HepG2 (cell line): Measurements from ENCODE around the gene RPS6KA2. TPM values are rescaled to one million over a fixed set of nuclear protein-coding genes. Genes with fewer than 3 reads are reported as not detected.
"Not testable (repeated sequence)": the region's sequence is repeated elsewhere in the genome, so short reads cannot be mapped to it uniquely, and the experiment has no call there.

ENCODE experiments used
- CCDC6 ChIP-seq: sonication (generic); formaldehyde crosslinking; IDR thresholded peaks from 2 replicates; pipeline ENCODE4 v1.8.1; 2022; ENCODE audit warnings: mild to moderate bottlenecking, missing genetic modification reagents, moderate library complexity
- NFE2L1 ChIP-seq: sonication (generic); formaldehyde crosslinking; IDR thresholded peaks from 2 replicates; pipeline ENCODE4 v1.4.0; 2020; ENCODE audit warnings: missing genetic modification reagents, mild to moderate bottlenecking, borderline replicate concordance
- NRL ChIP-seq: sonication (generic); formaldehyde crosslinking; IDR thresholded peaks from 2 replicates; pipeline ENCODE4 v1.5.0; 2020; ENCODE audit warnings: missing genetic modification reagents, mild to moderate bottlenecking, moderate library complexity, borderline replicate concordance
- TP53 ChIP-seq: sonication (generic); formaldehyde crosslinking; conservative IDR thresholded peaks from 2 replicates; pipeline ENCODE4 v1.4.0; 2020; ENCODE audit warnings: missing genetic modification reagents
- ZNF501 ChIP-seq: sonication (generic); formaldehyde crosslinking; IDR thresholded peaks from 2 replicates; pipeline ENCODE4 v1.5.1; 2020; ENCODE audit warnings: mild to moderate bottlenecking, moderate library complexity, missing genetic modification reagents
- ZNF709 ChIP-seq: sonication (generic); formaldehyde crosslinking; IDR thresholded peaks from 2 replicates; pipeline ENCODE4 v1.5.0; 2020; ENCODE audit warnings: mild to moderate bottlenecking, missing genetic modification reagents
- ZNF781 ChIP-seq: sonication (generic); formaldehyde crosslinking; IDR thresholded peaks from 2 replicates; pipeline ENCODE4 v1.5.1; 2020; ENCODE audit warnings: borderline replicate concordance, mild to moderate bottlenecking, missing genetic modification reagents; ENCODE audit errors: not compliant biosample characterization
- ZNF788 ChIP-seq: sonication (generic); formaldehyde crosslinking; IDR thresholded peaks from 2 replicates; pipeline ENCODE4 v1.5.0; 2020; ENCODE audit warnings: mild to moderate bottlenecking, missing genetic modification reagents, borderline replicate concordance
- polyA plus RNA-seq, 8 experiments: library from polyadenylated mRNA; depleted of rRNA in 3 of 8; stranded (reverse) in 7 of 8; unstranded in 1 of 8; fragments of >200 nt; fragmentation: Illumina TruSeq in 4 of 8; extraction: Trizol in 4 of 8; gene quantifications; 2 replicates each; pipeline versions ENCODE4 v1.2.1 to v1.2.3, GENCODE V29; 2011 to 2016; ENCODE audit warnings: low read depth in 4 of 8, missing spikeins in 1 of 8, mixed read lengths in 1 of 8; ENCODE audit not compliant: insufficient read depth in 1 of 8
- total RNA-seq, 5 experiments: library from RNA; depleted of rRNA; stranded (reverse); fragments of >200 nt; fragmentation: Illumina TruSeq; extraction: Trizol; gene quantifications; 2 replicates each; pipeline ENCODE4 v1.2.3, GENCODE V29; 2016; ENCODE audit warnings: low read depth in 1 of 5
- TF ChIP-seq, protein P1 (sequence below): sonication (generic); formaldehyde crosslinking; IDR thresholded peaks from 2 replicates; pipeline ENCODE4 v1.5.0; 2020; ENCODE audit warnings: missing genetic modification reagents
- TF ChIP-seq, protein P2 (sequence below): IDR thresholded peaks from 2 replicates; pipeline ENCODE4 v1.6.1; 2016; ENCODE audit warnings: low read depth, borderline replicate concordance
- TF ChIP-seq, protein P3 (sequence below), 2 experiments: sonication (generic) in 1 of 2; formaldehyde crosslinking in 1 of 2; IDR thresholded peaks; 2 replicates each; pipeline versions ENCODE4 v1.6.1 to v1.9.0; 2014 to 2022; ENCODE audit warnings: antibody characterized with exemption in 1 of 2, borderline replicate concordance in 1 of 2, inconsistent platforms in 1 of 2, low read depth in 1 of 2, missing genetic modification reagents in 1 of 2
- TF ChIP-seq, protein P4 (sequence below): sonication (generic); formaldehyde crosslinking; IDR thresholded peaks from 2 replicates; pipeline ENCODE4 v1.5.1; 2020; ENCODE audit warnings: mild to moderate bottlenecking, missing genetic modification reagents, moderate library complexity
- TF ChIP-seq, protein P5 (sequence below): sonication (generic); formaldehyde crosslinking; IDR thresholded peaks from 2 replicates; pipeline ENCODE4 v1.8.1; 2023; ENCODE audit warnings: mild to moderate bottlenecking, moderate library complexity, missing genetic modification reagents

Gene RPS6KA2
- total and polyA plus RNA-seq, 2 of the 13 experiments (the other 11 are each of a cell fraction or from before 2014, with no cell fraction given), result 0.22 to 0.38 TPM

DNA sequence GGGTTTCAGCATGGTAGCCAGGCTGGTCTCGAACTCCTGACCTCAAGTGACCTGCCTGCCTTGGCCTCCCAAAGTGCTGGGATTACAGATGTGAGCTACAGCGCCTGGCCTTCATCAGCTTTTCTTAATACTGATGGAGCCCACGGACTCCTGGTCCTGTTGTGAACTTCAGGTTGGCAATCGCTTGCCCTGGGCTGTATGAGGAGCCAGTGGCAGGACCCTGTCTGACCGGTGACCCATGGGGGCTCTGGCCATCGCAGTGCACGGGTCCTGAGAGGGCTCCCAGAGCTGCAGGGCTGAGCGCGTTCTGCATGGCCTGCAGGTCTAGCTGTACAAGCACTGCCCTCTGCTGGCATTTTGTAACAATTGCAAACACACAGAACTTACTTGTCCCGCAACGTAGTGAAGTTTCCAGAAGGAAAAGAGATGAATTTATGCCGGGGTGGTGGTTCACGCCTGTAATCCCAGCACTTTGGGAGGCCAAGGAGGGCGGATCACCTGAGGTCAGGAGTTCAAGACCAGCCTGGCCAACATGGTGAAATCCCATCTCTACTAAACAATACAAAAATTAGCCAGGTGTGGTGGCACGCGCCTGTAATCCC lies 226.3 kb downstream of the RPS6KA2 start (continued):
- TF ChIP-seq, protein P1, sequence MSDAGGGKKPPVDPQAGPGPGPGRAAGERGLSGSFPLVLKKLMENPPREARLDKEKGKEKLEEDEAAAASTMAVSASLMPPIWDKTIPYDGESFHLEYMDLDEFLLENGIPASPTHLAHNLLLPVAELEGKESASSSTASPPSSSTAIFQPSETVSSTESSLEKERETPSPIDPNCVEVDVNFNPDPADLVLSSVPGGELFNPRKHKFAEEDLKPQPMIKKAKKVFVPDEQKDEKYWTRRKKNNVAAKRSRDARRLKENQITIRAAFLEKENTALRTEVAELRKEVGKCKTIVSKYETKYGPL (CRISPR knock-in tag), result 0 out of 2 replicates have a peak, but pooled peaks have one; percentile 40
- peak; percentile 60; the same call in 1 of the 2 replicates for TF ChIP-seq NFE2L1 (CRISPR knock-in tag)
- TF ChIP-seq, protein P2, sequence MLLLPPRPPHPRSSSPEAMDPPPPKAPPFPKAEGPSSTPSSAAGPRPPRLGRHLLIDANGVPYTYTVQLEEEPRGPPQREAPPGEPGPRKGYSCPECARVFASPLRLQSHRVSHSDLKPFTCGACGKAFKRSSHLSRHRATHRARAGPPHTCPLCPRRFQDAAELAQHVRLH (CRISPR knock-in tag), result peak; percentile 28; the same call in 1 of the 2 replicates
- TF ChIP-seq ZNF781 (CRISPR knock-in tag), result peak; percentile 66
- TF ChIP-seq ZNF709 (CRISPR knock-in tag), result peak; percentile 29; the same call in 1 of the 2 replicates
- peak; percentile 84 for TF ChIP-seq CCDC6 (CRISPR knock-in tag)
- TF ChIP-seq, protein P3, sequence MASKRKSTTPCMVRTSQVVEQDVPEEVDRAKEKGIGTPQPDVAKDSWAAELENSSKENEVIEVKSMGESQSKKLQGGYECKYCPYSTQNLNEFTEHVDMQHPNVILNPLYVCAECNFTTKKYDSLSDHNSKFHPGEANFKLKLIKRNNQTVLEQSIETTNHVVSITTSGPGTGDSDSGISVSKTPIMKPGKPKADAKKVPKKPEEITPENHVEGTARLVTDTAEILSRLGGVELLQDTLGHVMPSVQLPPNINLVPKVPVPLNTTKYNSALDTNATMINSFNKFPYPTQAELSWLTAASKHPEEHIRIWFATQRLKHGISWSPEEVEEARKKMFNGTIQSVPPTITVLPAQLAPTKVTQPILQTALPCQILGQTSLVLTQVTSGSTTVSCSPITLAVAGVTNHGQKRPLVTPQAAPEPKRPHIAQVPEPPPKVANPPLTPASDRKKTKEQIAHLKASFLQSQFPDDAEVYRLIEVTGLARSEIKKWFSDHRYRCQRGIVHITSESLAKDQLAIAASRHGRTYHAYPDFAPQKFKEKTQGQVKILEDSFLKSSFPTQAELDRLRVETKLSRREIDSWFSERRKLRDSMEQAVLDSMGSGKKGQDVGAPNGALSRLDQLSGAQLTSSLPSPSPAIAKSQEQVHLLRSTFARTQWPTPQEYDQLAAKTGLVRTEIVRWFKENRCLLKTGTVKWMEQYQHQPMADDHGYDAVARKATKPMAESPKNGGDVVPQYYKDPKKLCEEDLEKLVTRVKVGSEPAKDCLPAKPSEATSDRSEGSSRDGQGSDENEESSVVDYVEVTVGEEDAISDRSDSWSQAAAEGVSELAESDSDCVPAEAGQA (IDR thresholded peaks at IDR 0.05; ENCODE audit: low read depth), result not testable (repeated sequence)
- TF ChIP-seq, protein P3 (CRISPR knock-in tag; IDR thresholded peaks at IDR 0.05; ENCODE audit: borderline replicate concordance), result peak; percentile 71; the same call in 1 of the 2 replicates
- peak; percentile 37; the same call in 1 of the 2 replicates for TF ChIP-seq ZNF788 (CRISPR knock-in tag)
- TF ChIP-seq, protein P4, sequence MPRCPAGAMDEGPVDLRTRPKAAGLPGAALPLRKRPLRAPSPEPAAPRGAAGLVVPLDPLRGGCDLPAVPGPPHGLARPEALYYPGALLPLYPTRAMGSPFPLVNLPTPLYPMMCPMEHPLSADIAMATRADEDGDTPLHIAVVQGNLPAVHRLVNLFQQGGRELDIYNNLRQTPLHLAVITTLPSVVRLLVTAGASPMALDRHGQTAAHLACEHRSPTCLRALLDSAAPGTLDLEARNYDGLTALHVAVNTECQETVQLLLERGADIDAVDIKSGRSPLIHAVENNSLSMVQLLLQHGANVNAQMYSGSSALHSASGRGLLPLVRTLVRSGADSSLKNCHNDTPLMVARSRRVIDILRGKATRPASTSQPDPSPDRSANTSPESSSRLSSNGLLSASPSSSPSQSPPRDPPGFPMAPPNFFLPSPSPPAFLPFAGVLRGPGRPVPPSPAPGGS (CRISPR knock-in tag), result 0 out of 2 replicates have a peak, but pooled peaks have one; percentile 52
- TF ChIP-seq, protein P5, sequence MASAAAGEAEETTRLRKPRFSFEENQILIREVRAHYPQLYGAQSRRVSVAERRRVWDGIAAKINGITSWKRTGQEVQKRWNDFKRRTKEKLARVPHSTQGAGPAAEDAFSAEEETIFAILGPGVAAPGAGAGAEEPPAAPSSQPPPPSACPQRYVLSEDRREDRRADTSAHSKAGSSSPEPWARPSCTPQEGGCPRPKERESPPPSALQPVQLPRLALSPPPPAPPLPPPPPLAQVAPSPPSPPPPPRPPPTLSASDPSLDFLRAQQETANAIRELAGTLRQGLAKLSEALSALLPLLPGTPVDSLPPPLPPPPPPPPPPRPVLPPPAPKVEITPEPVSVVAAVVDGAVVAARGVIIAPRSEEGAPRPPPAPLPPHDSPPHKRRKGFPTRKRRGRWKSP, result peak; percentile 76
- 0 out of 2 replicates have a peak, but pooled peaks have one; percentile 51 for TF ChIP-seq TP53 (CRISPR knock-in tag)
- peak; percentile 80 for TF ChIP-seq NRL (CRISPR knock-in tag)
- TF ChIP-seq ZNF501 (CRISPR knock-in tag), result peak; percentile 88
- TF ChIP-seq, all 625 proteins: peak for 190; not testable (repeated sequence) for 435
